ENCODE measurements around the gene NOX5.

NOX5 gene

GRCh38 chr15:68983961-68984481 lies 30.5 kb upstream of the NOX5 start:
- H3K4me1 ChIP-seq (ENCODE audit: insufficient read depth, low read length): no peaks in the 10 kb centered on the region
- H3K9me3 ChIP-seq (ENCODE audit: insufficient read depth, low read depth, low read length): no peaks in the 10 kb centered on the region
- no peaks in the 10 kb centered on the region for H3K36me3 ChIP-seq (ENCODE audit: insufficient read depth, low read depth, low read length)
- no peak overlapping the region for H3K4me3 ChIP-seq (ENCODE audit: low read length)
- no peak overlapping the region for H3K9ac ChIP-seq (ENCODE audit: low read depth, low read length)
- H3K27ac ChIP-seq (ENCODE audit: low read length): no peak overlapping the region
- H3K27me3 ChIP-seq (ENCODE audit: insufficient read depth, low read length): no peaks in the 10 kb centered on the region

GRCh38 chr15:68984586-68984985 lies 29.9 kb upstream of the NOX5 start:
- no peak overlapping the region for H3K27ac ChIP-seq (ENCODE audit: low read length)
- H3K36me3 ChIP-seq (ENCODE audit: insufficient read depth, low read depth, low read length): no peaks in the 10 kb centered on the region
- H3K27me3 ChIP-seq (ENCODE audit: insufficient read depth, low read length): no peaks in the 10 kb centered on the region
- no peak overlapping the region for H3K4me3 ChIP-seq (ENCODE audit: low read length)
- no peaks in the 10 kb centered on the region; the same call in 1 of the 2 replicates for H3K4me1 ChIP-seq (ENCODE audit: insufficient read depth, low read length)
- H3K9me3 ChIP-seq (ENCODE audit: insufficient read depth, low read depth, low read length): no peaks in the 10 kb centered on the region
- H3K9ac ChIP-seq (ENCODE audit: low read depth, low read length): no peak overlapping the region

- Histone ChIP-seq H3K27ac (ENCODE audit: low read length) (no peak overlapping the region), H3K36me3 (ENCODE audit: insufficient read depth, low read depth, low read length) (no peaks in the 10 kb centered on the region), H3K4me1 (ENCODE audit: insufficient read depth, low read length) (peaks cover 6% of the 10 kb centered on the region; the same call in 1 of the 2 replicates), H3K27me3 (ENCODE audit: insufficient read depth, low read length) (no peaks in the 10 kb centered on the region), H3K9ac (ENCODE audit: low read depth, low read length) (no peak overlapping the region), H3K4me3 (ENCODE audit: low read length) (no peak overlapping the region), H3K9me3 (ENCODE audit: insufficient read depth, low read depth, low read length) (no peaks in the 10 kb centered on the region)
Observed at GRCh38 chr15:68985361-68985891, 29.1 kb upstream of the NOX5 start.

DNA sequence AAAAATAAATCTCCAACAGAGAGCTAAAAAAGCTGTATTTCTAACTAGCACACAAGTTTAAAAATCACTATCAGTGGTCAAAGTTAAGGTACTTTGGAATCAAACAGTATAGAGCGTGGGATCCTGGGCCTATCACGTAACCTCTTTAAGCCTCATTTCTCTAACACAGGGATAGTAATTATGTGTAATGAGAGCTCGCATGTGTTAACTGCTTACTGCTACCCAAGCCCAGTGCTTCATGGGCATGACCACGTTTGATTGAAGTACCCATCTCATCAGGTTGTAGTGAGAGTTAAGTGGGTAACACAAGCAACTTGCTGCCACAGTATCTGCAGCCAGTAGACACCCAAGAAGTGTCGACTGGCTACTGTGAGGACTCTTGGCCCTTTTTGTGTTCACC lies 28.2 kb upstream of the NOX5 start:
- no peaks in the 10 kb centered on the region for H3K27me3 ChIP-seq (ENCODE audit: insufficient read depth, low read length)
- no peaks in the 10 kb centered on the region for H3K36me3 ChIP-seq (ENCODE audit: insufficient read depth, low read depth, low read length)
- H3K27ac ChIP-seq (ENCODE audit: low read length): no peak overlapping the region
- H3K9ac ChIP-seq (ENCODE audit: low read depth, low read length): no peak overlapping the region
- H3K4me1 ChIP-seq (ENCODE audit: insufficient read depth, low read length): peaks cover 12% of the 10 kb centered on the region; the same call in 1 of the 2 replicates
- no peaks in the 10 kb centered on the region for H3K9me3 ChIP-seq (ENCODE audit: insufficient read depth, low read depth, low read length)
- H3K4me3 ChIP-seq (ENCODE audit: low read length): no peak overlapping the region

- H3K36me3 ChIP-seq (ENCODE audit: insufficient read depth, low read depth, low read length): no peaks in the 10 kb centered on the region
- H3K9ac ChIP-seq (ENCODE audit: low read depth, low read length): no peak overlapping the region
- no peaks in the 10 kb centered on the region for H3K9me3 ChIP-seq (ENCODE audit: insufficient read depth, low read depth, low read length)
- H3K27me3 ChIP-seq (ENCODE audit: insufficient read depth, low read length): no peaks in the 10 kb centered on the region
- H3K27ac ChIP-seq (ENCODE audit: low read length): no peak overlapping the region
- peaks cover 12% of the 10 kb centered on the region; the same call in 1 of the 2 replicates for H3K4me1 ChIP-seq (ENCODE audit: insufficient read depth, low read length)
- H3K4me3 ChIP-seq (ENCODE audit: low read length): no peak overlapping the region
Observed at GRCh38 chr15:68987120-68987519, 27.4 kb upstream of the NOX5 start.

GRCh38 chr15:68987676-68988075 lies 26.8 kb upstream of the NOX5 start:
- Histone ChIP-seq H3K27me3 (ENCODE audit: insufficient read depth, low read length) (no peaks in the 10 kb centered on the region), H3K36me3 (ENCODE audit: insufficient read depth, low read depth, low read length) (no peaks in the 10 kb centered on the region), H3K9ac (ENCODE audit: low read depth, low read length) (no peak overlapping the region), H3K27ac (ENCODE audit: low read length) (no peak overlapping the region), H3K9me3 (ENCODE audit: insufficient read depth, low read depth, low read length) (no peaks in the 10 kb centered on the region), H3K4me1 (ENCODE audit: insufficient read depth, low read length) (peaks cover 12% of the 10 kb centered on the region; the same call in 1 of the 2 replicates), H3K4me3 (ENCODE audit: low read length) (no peak overlapping the region)

DNA sequence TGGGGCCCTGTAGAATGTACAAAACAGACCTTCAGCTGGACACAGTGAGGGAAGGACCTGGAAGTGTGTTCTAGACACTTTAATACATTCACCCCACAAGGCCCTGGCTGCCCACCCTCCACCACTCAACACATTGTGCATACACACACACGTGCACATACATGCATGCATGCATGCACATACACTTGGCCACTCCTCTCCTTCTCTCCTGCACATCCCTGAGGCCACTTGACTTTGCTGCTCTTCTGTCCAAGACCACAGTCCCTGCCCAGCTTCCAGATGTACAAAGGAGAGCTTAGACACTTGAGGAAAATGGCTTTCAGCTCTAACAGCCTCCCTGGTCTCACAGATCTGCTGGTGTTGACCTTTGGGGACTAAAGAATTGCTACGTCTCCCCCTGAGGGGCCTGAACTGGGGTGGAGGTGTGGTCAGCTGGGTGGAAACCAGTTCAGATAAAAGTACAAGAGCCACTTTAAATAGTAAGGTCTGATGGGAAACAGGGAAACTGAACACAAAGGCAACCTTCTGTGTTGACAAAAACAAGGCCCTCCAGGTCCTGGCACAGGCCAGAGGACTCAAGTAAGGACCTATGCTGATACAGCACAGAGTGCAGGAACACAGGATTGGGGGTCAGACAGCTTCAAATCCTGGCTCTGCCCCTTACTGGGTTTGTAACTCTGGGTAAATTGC lies 24.8 kb upstream of the NOX5 start:
- no peak overlapping the region for H3K9ac ChIP-seq (ENCODE audit: low read depth, low read length)
- no peak overlapping the region for H3K4me3 ChIP-seq (ENCODE audit: low read length)
- no peaks in the 10 kb centered on the region for H3K9me3 ChIP-seq (ENCODE audit: insufficient read depth, low read depth, low read length)
- peaks cover 12% of the 10 kb centered on the region; the same call in 1 of the 2 replicates for H3K4me1 ChIP-seq (ENCODE audit: insufficient read depth, low read length)
- no peaks in the 10 kb centered on the region for H3K36me3 ChIP-seq (ENCODE audit: insufficient read depth, low read depth, low read length)
- no peak overlapping the region for H3K27ac ChIP-seq (ENCODE audit: low read length)
- no peaks in the 10 kb centered on the region for H3K27me3 ChIP-seq (ENCODE audit: insufficient read depth, low read length)

- Histone ChIP-seq H3K9ac (ENCODE audit: low read depth, low read length) (no peak overlapping the region), H3K27ac (ENCODE audit: low read length) (no peak overlapping the region)
Observed at GRCh38 chr15:68990231-68990991, 24.1 kb upstream of the NOX5 start.

DNA sequence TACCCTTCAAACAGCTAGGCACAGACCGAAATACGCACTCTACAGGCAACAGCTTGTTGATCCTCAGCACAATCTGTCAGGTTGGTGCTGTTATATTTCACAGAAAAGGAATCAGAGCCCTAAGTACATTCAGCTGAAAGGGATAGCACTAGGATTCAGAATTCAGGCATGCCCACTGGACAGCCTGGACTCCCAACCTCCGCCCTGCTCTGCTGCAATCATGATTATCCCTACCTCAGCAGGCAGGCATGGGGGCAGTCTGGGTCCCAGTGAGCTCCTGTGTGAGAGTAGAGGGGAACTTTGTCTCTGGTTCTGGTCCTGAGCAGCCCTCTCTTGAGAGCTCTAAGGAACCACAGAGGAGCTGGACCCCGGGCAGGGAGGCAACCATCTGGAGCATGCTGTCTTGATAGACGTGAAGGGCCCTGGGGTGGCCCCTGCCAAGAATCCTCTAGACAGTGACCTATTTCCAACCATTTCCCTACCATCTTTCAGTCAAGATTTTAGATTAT lies 23.4 kb upstream of the NOX5 start:
- 0 out of 2 replicates have a peak overlapping the region, but pooled peaks have one; percentile 15 for H3K4me3 ChIP-seq (ENCODE audit: low read length)
- no peak overlapping the region for H3K9ac ChIP-seq (ENCODE audit: low read depth, low read length)
- no peaks in the 10 kb centered on the region for H3K36me3 ChIP-seq (ENCODE audit: insufficient read depth, low read depth, low read length)
- no peaks in the 10 kb centered on the region for H3K27me3 ChIP-seq (ENCODE audit: insufficient read depth, low read length)
- no peaks in the 10 kb centered on the region for H3K9me3 ChIP-seq (ENCODE audit: insufficient read depth, low read depth, low read length)
- H3K4me1 ChIP-seq (ENCODE audit: insufficient read depth, low read length): peaks cover 12% of the 10 kb centered on the region; the same call in 1 of the 2 replicates
- H3K27ac ChIP-seq (ENCODE audit: low read length): no peak overlapping the region

More at GRCh38 chr15:68990231-68990991, 24.1 kb upstream of the NOX5 start:
- H3K36me3 ChIP-seq (ENCODE audit: insufficient read depth, low read depth, low read length): no peaks in the 10 kb centered on the region
- no peaks in the 10 kb centered on the region for H3K27me3 ChIP-seq (ENCODE audit: insufficient read depth, low read length)
- H3K4me3 ChIP-seq (ENCODE audit: low read length): peak overlapping the region; percentile 15; the same call in 1 of the 2 replicates
- no peaks in the 10 kb centered on the region for H3K9me3 ChIP-seq (ENCODE audit: insufficient read depth, low read depth, low read length)
- peaks cover 12% of the 10 kb centered on the region; the same call in 1 of the 2 replicates for H3K4me1 ChIP-seq (ENCODE audit: insufficient read depth, low read length)

DNA sequence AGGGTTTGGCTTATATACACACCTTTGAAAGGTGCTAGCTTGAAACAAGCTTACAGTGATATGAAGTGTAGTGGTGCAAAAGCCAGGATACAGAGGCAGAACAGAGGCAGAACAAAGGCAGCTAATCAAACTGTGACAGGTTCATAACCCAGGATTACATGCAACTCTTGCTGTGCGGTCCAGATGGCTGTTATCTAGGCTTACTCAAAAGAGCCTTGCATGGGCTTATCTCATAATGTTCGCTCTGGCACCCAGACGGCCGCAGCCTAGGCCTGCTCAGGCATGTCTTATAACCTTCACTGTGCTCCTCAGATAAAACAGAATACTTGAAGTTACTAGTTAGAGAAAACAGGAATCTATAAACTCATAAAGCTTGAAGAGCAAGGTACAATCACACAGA lies 22.8 kb upstream of the NOX5 start:
- no peak overlapping the region for H3K27ac ChIP-seq (ENCODE audit: low read length)
- no peak overlapping the region for H3K9ac ChIP-seq (ENCODE audit: low read depth, low read length)
- H3K36me3 ChIP-seq (ENCODE audit: insufficient read depth, low read depth, low read length): no peaks in the 10 kb centered on the region
- peaks cover 12% of the 10 kb centered on the region; the same call in 1 of the 2 replicates for H3K4me1 ChIP-seq (ENCODE audit: insufficient read depth, low read length)
- no peaks in the 10 kb centered on the region for H3K27me3 ChIP-seq (ENCODE audit: insufficient read depth, low read length)
- no peak overlapping the region for H3K4me3 ChIP-seq (ENCODE audit: low read length)
- no peaks in the 10 kb centered on the region for H3K9me3 ChIP-seq (ENCODE audit: insufficient read depth, low read depth, low read length)

GRCh38 chr15:68992696-68993095 lies 21.8 kb upstream of the NOX5 start:
- Histone ChIP-seq H3K36me3 (ENCODE audit: insufficient read depth, low read depth, low read length) (no peaks in the 10 kb centered on the region), H3K9ac (ENCODE audit: low read depth, low read length) (no peak overlapping the region), H3K4me1 (ENCODE audit: insufficient read depth, low read length) (peaks cover 12% of the 10 kb centered on the region; the same call in 1 of the 2 replicates), H3K27me3 (ENCODE audit: insufficient read depth, low read length) (no peaks in the 10 kb centered on the region), H3K9me3 (ENCODE audit: insufficient read depth, low read depth, low read length) (no peaks in the 10 kb centered on the region), H3K27ac (ENCODE audit: low read length) (no peak overlapping the region), H3K4me3 (ENCODE audit: low read length) (no peak overlapping the region)
